Lower leg skin (tissue), 4 donors: Measurements from ENCODE around the gene C19orf67. TPM values are rescaled to one million over a fixed set of nuclear protein-coding genes. Genes with fewer than 3 reads are reported as not detected.

Source experiments
- DNase-seq, 2 donors: peaks; one replicate each; pipeline ENCODE4 v3.0.0-alpha.2; 2019; ENCODE audit warnings: low spot score in 2 of 2
- H3K4me3 ChIP-seq: fragments of 200-600 bp; sonication (generic); 2 replicates; pipeline ENCODE4 v1.5.1; 2017; ENCODE audit warnings: mild to moderate bottlenecking, low read depth; ENCODE audit not compliant: poor library complexity, severe bottlenecking
- CTCF ChIP-seq, 3 donors: fragments of 450-650 bp; IDR thresholded peaks; one replicate each; pipeline ENCODE4 v1.5.1; 2016; ENCODE audit warnings: antibody characterized with exemption in 3 of 3, mild to moderate bottlenecking in 3 of 3, moderate library complexity in 2 of 3
- POLR2A ChIP-seq, 2 donors: fragments of 450-650 bp; IDR thresholded peaks; one replicate each; pipeline ENCODE4 v1.6.1; 2016 to 2017; ENCODE audit warnings: antibody characterized with exemption in 2 of 2, mild to moderate bottlenecking in 1 of 2, moderate library complexity in 1 of 2
- WGBS, 2 donors: methylation state at CpG; one replicate each; pipeline ENCODE4 v1.1.5; 2018; 5-methylcytosine and 5-hydroxymethylcytosine counted together
- intact Hi-C: fragments of 100-400 bp; cut with DNase I; formaldehyde crosslinking; loops from one replicate; pipeline ENCODE4 v1.15.0; 2023; ENCODE audit warnings: low total_unique reads
- total RNA-seq, 4 donors: library from RNA; depleted of rRNA; stranded (reverse); fragments of >200 nt; gene quantifications; one replicate each; pipeline ENCODE4 v1.1.0, GENCODE V29; 2016

The C19orf67 gene
- total RNA-seq, 4 donors from 2014 or later, result not detected

GRCh38 chr19:14112809-14113385 lies 27.3 kb upstream of the C19orf67 start:
- 38% methylated on average over 12 of the region's 12 CpGs for WGBS, 2 donors
- H3K4me3 ChIP-seq, result no peak overlapping the region
- no peak for DNase-seq
- TF ChIP-seq POLR2A (IDR thresholded peaks at IDR 0.05) (no peak), CTCF (IDR thresholded peaks at IDR 0.05) (no peak)
- intact Hi-C loops, result no loop called here

- no peak for TF ChIP-seq CTCF (IDR thresholded peaks at IDR 0.05)
- no peak for TF ChIP-seq POLR2A (IDR thresholded peaks at IDR 0.05)
- intact Hi-C loops, result no loop called here
- H3K4me3 ChIP-seq, result no peak overlapping the region
- DNase-seq, result peak in 1 of 2 donors; percentile 88
- WGBS, 2 donors, result 47 to 62% methylated on average over 11 to 12 of the region's 12 CpGs
These were observed 26.6 kb upstream of the C19orf67 start for GRCh38 chr19:14112051-14112808.

- TF ChIP-seq POLR2A (IDR thresholded peaks at IDR 0.05), result no peak
- no peak for TF ChIP-seq CTCF (IDR thresholded peaks at IDR 0.05)
- no peak overlapping the region for H3K4me3 ChIP-seq
- DNase-seq, result no peak
- WGBS, 2 donors, result 90 to 100% methylated on average over 1 of the region's 1 CpG
- intact Hi-C loops, result no loop called here
These were observed 25.9 kb upstream of the C19orf67 start for GRCh38 chr19:14111486-14111885.

- DNase-seq, result no peak
- TF ChIP-seq POLR2A (IDR thresholded peaks at IDR 0.05) (no peak), CTCF (IDR thresholded peaks at IDR 0.05) (no peak)
- 51 to 80% methylated on average over 2 of the region's 2 CpGs for WGBS, 2 donors
- no peak overlapping the region for H3K4me3 ChIP-seq
- intact Hi-C loops, result no loop called here
These were observed 25.1 kb upstream of the C19orf67 start for GRCh38 chr19:14110650-14111049.

GRCh38 chr19:14107581-14108461 lies 22.2 kb upstream of the C19orf67 start:
- intact Hi-C loops, result no loop called here

More at GRCh38 chr19:14107581-14108461, 22.2 kb upstream of the C19orf67 start:
- DNase-seq, result no peak
- no peak for TF ChIP-seq POLR2A (IDR thresholded peaks at IDR 0.05)
- no peak for TF ChIP-seq CTCF (IDR thresholded peaks at IDR 0.05)
- 79 to 85% methylated on average over 23 of the region's 23 CpGs for WGBS, 2 donors
- H3K4me3 ChIP-seq, result no peak overlapping the region
